Endodermal cell (in vitro differentiated cells): Measurements from ENCODE around the gene MADCAM1. TPM values are rescaled to one million over a fixed set of nuclear protein-coding genes. Genes with fewer than 3 reads are reported as not detected.
A peak's percentile ranks its signal among the peaks of the same experiment; 100 is the strongest.

Experiments used
- DNase-seq: peaks from one replicate; pipeline ENCODE4 v3.0.0-alpha.2; 2017
- H3K27ac ChIP-seq: 2 replicates; pipeline ENCODE4 v1.5.1; 2013; ENCODE audit warnings: mild to moderate bottlenecking, low read depth, low read length, moderate library complexity
- H3K27me3 ChIP-seq: 2 replicates; pipeline ENCODE4 v1.6.1; 2013; ENCODE audit warnings: mild to moderate bottlenecking, low read length, moderate library complexity; ENCODE audit not compliant: insufficient read depth, control insufficient read depth, poor library complexity, severe bottlenecking
- H3K36me3 ChIP-seq: 2 replicates; pipeline ENCODE4 v1.7.0; 2013; ENCODE audit warnings: mild to moderate bottlenecking, low read length, moderate library complexity; ENCODE audit not compliant: control insufficient read depth, insufficient read depth
- H3K4me1 ChIP-seq: one replicate; pipeline ENCODE4 v1.7.0; 2013; ENCODE audit warnings: low read length; ENCODE audit not compliant: control insufficient read depth, insufficient read depth
- H3K4me3 ChIP-seq: 2 replicates; pipeline ENCODE4 v1.5.1; 2013; ENCODE audit warnings: mild to moderate bottlenecking, low read length, moderate library complexity
- H3K9ac ChIP-seq: 2 replicates; pipeline ENCODE4 v1.6.1; 2013; ENCODE audit warnings: mild to moderate bottlenecking, low read length, moderate library complexity; ENCODE audit not compliant: poor library complexity, severe bottlenecking; ENCODE audit errors: extremely low read depth
- H3K9me3 ChIP-seq: 2 replicates; pipeline ENCODE4 v1.6.1; 2013; ENCODE audit warnings: mild to moderate bottlenecking, low read length, moderate library complexity; ENCODE audit not compliant: control insufficient read depth
- H3K27ac Mint-ChIP-seq: 2 replicates; pipeline ENCODE4 v1.8.0; 2020; ENCODE audit warnings: mixed read lengths
- H3K27me3 Mint-ChIP-seq: 2 replicates; pipeline ENCODE4 v1.8.0; 2021; ENCODE audit warnings: mild to moderate bottlenecking, mixed read lengths; ENCODE audit not compliant: insufficient read depth
- H3K36me3 Mint-ChIP-seq: 2 replicates; pipeline ENCODE4 v1.8.0; 2020; ENCODE audit warnings: low read depth, mixed read lengths
- H3K4me1 Mint-ChIP-seq: 2 replicates; pipeline ENCODE4 v1.8.0; 2020; ENCODE audit warnings: mixed read lengths
- H3K4me3 Mint-ChIP-seq: 2 replicates; pipeline ENCODE4 v1.8.0; 2020; ENCODE audit warnings: mild to moderate bottlenecking, moderate library complexity, mixed read lengths
- H3K9me3 Mint-ChIP-seq: 2 replicates; pipeline ENCODE4 v1.8.0; 2020; ENCODE audit warnings: mild to moderate bottlenecking, mixed read lengths
- CTCF ChIP-seq: fragments of 200-600 bp; sonication (generic); conservative IDR thresholded peaks from 2 replicates; pipeline ENCODE4 v1.5.0; 2021; ENCODE audit warnings: antibody characterized with exemption, mild to moderate bottlenecking
- WGBS, 2 experiments: methylation state at CpG; one replicate each; pipeline versions ENCODE4 v1.1.5 to v1.1.7; 2013; ENCODE audit warnings: missing lambda C conversion rate in 2 of 2, mixed read lengths in 1 of 2; ENCODE audit not compliant: insufficient coverage in 1 of 2, insufficient read length in 1 of 2; 5-methylcytosine and 5-hydroxymethylcytosine counted together
- total RNA-seq, 2 donors: library from RNA; stranded (reverse); fragmentation: NEBNext Ultra II Directional in 1 of 2; extraction: Animal tissue kit (Norgen Biotek cat#: 25700) in 1 of 2; gene quantifications; 2 replicates in 1 of 2; 3 replicates in 1 of 2; pipeline ENCODE4 v1.2.1, GENCODE V29; 2021

The MADCAM1 gene
- total RNA-seq, 2 donors from 2014 or later: 0.46 to 1.5 TPM

GRCh38 chr19:468587-469256 lies 27.6 kb upstream of the MADCAM1 start:
- H3K27me3 Mint-ChIP-seq: peaks cover 7% of the 10 kb centered on the region
- no peaks in the 10 kb centered on the region for H3K4me1 Mint-ChIP-seq
- H3K9me3 ChIP-seq: no peaks in the 10 kb centered on the region
- no peaks in the 10 kb centered on the region for H3K4me1 ChIP-seq
- H3K27ac ChIP-seq: no peak overlapping the region
- no peak overlapping the region for H3K27ac Mint-ChIP-seq
- 89 to 93% methylated on average over 19 to 27 of the region's 27 CpGs for WGBS, 2 experiments
- H3K27me3 ChIP-seq: no peaks in the 10 kb centered on the region
- no peak overlapping the region for H3K4me3 ChIP-seq
- H3K4me3 Mint-ChIP-seq: no peak overlapping the region
- H3K9me3 Mint-ChIP-seq: no peaks in the 10 kb centered on the region
- H3K36me3 ChIP-seq: no peaks in the 10 kb centered on the region
- H3K36me3 Mint-ChIP-seq: no peaks in the 10 kb centered on the region
- no peak overlapping the region for H3K9ac ChIP-seq
- DNase-seq: no peak
- TF ChIP-seq CTCF: no peak

- Histone ChIP-seq H3K9me3 (no peaks in the 10 kb centered on the region), H3K9ac (no peak overlapping the region), H3K36me3 (no peaks in the 10 kb centered on the region), H3K27ac (no peak overlapping the region), H3K4me3 (no peak overlapping the region), H3K27me3 (no peaks in the 10 kb centered on the region), H3K4me1 (no peaks in the 10 kb centered on the region)
- Mint-ChIP-seq H3K27ac (no peak overlapping the region), H3K9me3 (no peaks in the 10 kb centered on the region), H3K36me3 (no peaks in the 10 kb centered on the region), H3K4me1 (no peaks in the 10 kb centered on the region), H3K27me3 (peaks cover 5% of the 10 kb centered on the region), H3K4me3 (no peak overlapping the region)
- TF ChIP-seq CTCF: no peak
- DNase-seq: no peak
- 78 to 79% methylated on average over 2 to 6 of the region's 7 CpGs for WGBS, 2 experiments
These were observed 26.5 kb upstream of the MADCAM1 start for GRCh38 chr19:469833-470232.

- no peak for TF ChIP-seq CTCF
- no peak overlapping the region for H3K9ac ChIP-seq
- H3K36me3 Mint-ChIP-seq: no peaks in the 10 kb centered on the region
- no peak overlapping the region for H3K4me3 ChIP-seq
- H3K4me3 Mint-ChIP-seq: no peak overlapping the region
- no peaks in the 10 kb centered on the region for H3K4me1 Mint-ChIP-seq
- DNase-seq: no peak
- no peaks in the 10 kb centered on the region for H3K9me3 ChIP-seq
- 89 to 93% methylated on average over 10 to 20 of the region's 20 CpGs for WGBS, 2 experiments
- no peaks in the 10 kb centered on the region for H3K4me1 ChIP-seq
- no peak overlapping the region for H3K27ac Mint-ChIP-seq
- peak overlapping the region; percentile 24 for H3K27ac ChIP-seq
- no peaks in the 10 kb centered on the region for H3K27me3 ChIP-seq
- H3K27me3 Mint-ChIP-seq: peaks cover 5% of the 10 kb centered on the region
- no peaks in the 10 kb centered on the region for H3K36me3 ChIP-seq
- no peaks in the 10 kb centered on the region for H3K9me3 Mint-ChIP-seq
These were observed 25.6 kb upstream of the MADCAM1 start for GRCh38 chr19:470701-471100.
